H1 (cell line): ENCODE results near the gene RPS6KA5.

Experiments used
- BACH1 ChIP-seq: IDR thresholded peaks from 2 replicates; pipeline ENCODE4 v1.6.1; 2012; ENCODE audit warnings: low read length, improper control_type of control experiment
- MAFK ChIP-seq: IDR thresholded peaks from 2 replicates; pipeline ENCODE4 v1.6.1; 2012; ENCODE audit warnings: low read depth, mild to moderate bottlenecking, improper control_type of control experiment, low read length
- SP4 ChIP-seq: IDR thresholded peaks from 2 replicates; pipeline ENCODE4 v1.6.1; 2012; ENCODE audit warnings: low read length, inconsistent platforms

GRCh38 chr14:90993792-90994191 lies 66.6 kb downstream of the RPS6KA5 start:
- TF ChIP-seq MAFK (no peak), BACH1 (no peak), SP4 (no peak)
